SK-N-SH (cell line): ENCODE measurements around the gene ACSS2. TPM values are rescaled to one million over a fixed set of nuclear protein-coding genes. Genes with fewer than 3 reads are reported as not detected.

Source experiments
- CTCF ChIA-PET: fragments of 300-600, 350-600 bp; formaldehyde crosslinking; extraction: SDS; loops from one replicate; lab custom pipeline; 2021; lab: Yijun Ruan, JAX
- POLR2A ChIA-PET: fragments of 350-600 bp; sonication (Branson Sonifier 250); formaldehyde crosslinking; extraction: SDS; loops from one replicate; lab custom pipeline; 2020; ENCODE audit warnings: antibody characterized with exemption, inconsistent platforms; lab: Yijun Ruan, JAX
- DNase-seq: peaks from one replicate; pipeline ENCODE4 v3.0.0; 2012
- H2AFZ ChIP-seq: fragments of 200-600 bp; sonication (generic); 2 replicates; pipeline ENCODE4 v1.8.1; 2016; ENCODE audit warnings: antibody characterized with exemption, mild to moderate bottlenecking, low read depth
- H3F3A ChIP-seq: fragments of 200-600 bp; sonication (generic); replicated peaks from 2 replicates; pipeline ENCODE3; 2016; ENCODE audit warnings: antibody characterized with exemption, mild to moderate bottlenecking; ENCODE audit not compliant: insufficient read depth
- H3K27ac ChIP-seq, 2 experiments: fragments of 200-500 bp in 1 of 2; fragments of 200-600 bp in 1 of 2; sonication (Bioruptor generic) in 1 of 2; sonication (generic), shearing (Covaris generic) in 1 of 2; 2 replicates each; pipeline versions ENCODE4 v1.5.1 to v1.6.1; 2014 to 2016; ENCODE audit warnings: low read depth in 2 of 2, inconsistent platforms in 1 of 2, low read length in 1 of 2, mild to moderate bottlenecking in 1 of 2, mixed read lengths in 1 of 2
- H3K27me3 ChIP-seq: fragments of 200-600 bp; sonication (generic), shearing (Covaris generic); 2 replicates; pipeline ENCODE4 v1.6.1; 2016; ENCODE audit warnings: mixed run types; ENCODE audit not compliant: insufficient read depth
- H3K36me3 ChIP-seq, 2 experiments: fragments of 200-500 bp in 1 of 2; fragments of 200-600 bp in 1 of 2; sonication (Bioruptor generic) in 1 of 2; sonication (generic) in 1 of 2; replicated peaks in 1 of 2; 2 replicates each; pipeline versions ENCODE3 to v1.5.1; 2014 to 2016; ENCODE audit warnings: low read length in 1 of 2, mild to moderate bottlenecking in 1 of 2; ENCODE audit not compliant: insufficient read depth in 2 of 2, control insufficient read depth in 1 of 2
- H3K4me1 ChIP-seq, 2 experiments: fragments of 200-500 bp in 1 of 2; fragments of 200-600 bp in 1 of 2; sonication (Bioruptor generic) in 1 of 2; sonication (generic), shearing (Covaris generic) in 1 of 2; 2 replicates each; pipeline versions ENCODE4 v1.5.1 to v1.6.1; 2014 to 2016; ENCODE audit warnings: low read depth in 1 of 2, low read length in 1 of 2, mixed run types in 1 of 2; ENCODE audit not compliant: insufficient read depth in 2 of 2, control insufficient read depth in 1 of 2
- H3K4me2 ChIP-seq: fragments of 200-600 bp; sonication (generic), shearing (Covaris generic); 2 replicates; pipeline ENCODE4 v1.6.1; 2017; ENCODE audit warnings: mixed run types
- H3K4me3 ChIP-seq, 2 experiments: fragments of 200-500 bp in 1 of 2; fragments of 200-600 bp in 1 of 2; sonication (Bioruptor generic) in 1 of 2; sonication (generic), shearing (Covaris generic) in 1 of 2; 2 replicates each; pipeline versions ENCODE4 v1.5.1 to v1.8.1; 2014 to 2016; ENCODE audit warnings: low read depth in 2 of 2, inconsistent platforms in 1 of 2, low read length in 1 of 2, mild to moderate bottlenecking in 1 of 2, mixed read lengths in 1 of 2, moderate library complexity in 1 of 2
- H3K79me2 ChIP-seq: fragments of 200-600 bp; sonication (generic); 2 replicates; pipeline ENCODE4 v1.8.1; 2017; ENCODE audit warnings: mild to moderate bottlenecking; ENCODE audit not compliant: insufficient read depth
- H3K9ac ChIP-seq: fragments of 200-600 bp; sonication (generic); 2 replicates; pipeline ENCODE4 v1.6.1; 2017; ENCODE audit warnings: mixed run types
- H3K9me2 ChIP-seq: fragments of 200-600 bp; sonication (generic); 2 replicates; pipeline ENCODE4 v1.6.1; 2017; ENCODE audit warnings: mixed run types
- H3K9me3 ChIP-seq: fragments of 200-600 bp; sonication (generic); 2 replicates; pipeline ENCODE4 v1.6.1; 2017; ENCODE audit warnings: mixed run types, mild to moderate bottlenecking, moderate library complexity
- H4K20me1 ChIP-seq: fragments of 200-600 bp; sonication (generic); 2 replicates; pipeline ENCODE4 v1.6.1; 2017; ENCODE audit warnings: mild to moderate bottlenecking, mixed run types; ENCODE audit not compliant: insufficient read depth
- ELF1 ChIP-seq: IDR thresholded peaks from 2 replicates; pipeline ENCODE4 v1.4.0; 2012
- EP300 ChIP-seq, 2 experiments: IDR thresholded peaks; 2 replicates each; pipeline versions ENCODE4 v1.4.0 to v1.6.1; 2012; ENCODE audit warnings: borderline replicate concordance in 1 of 2, low read depth in 1 of 2, low read length in 1 of 2
- EZH2phosphoT487 ChIP-seq: fragments of 200-600 bp; sonication (generic); IDR thresholded peaks from 2 replicates; pipeline ENCODE4 v1.6.1; 2017; ENCODE audit warnings: low read depth, mixed run types, mild to moderate bottlenecking, antibody characterized with exemption, moderate library complexity, borderline replicate concordance
- IRF3 ChIP-seq: fragments of 150-350 bp; IDR thresholded peaks from 2 replicates; pipeline ENCODE4 v1.6.1; 2016; ENCODE audit warnings: mild to moderate bottlenecking, low read depth, low read length
- NFIC ChIP-seq: IDR thresholded peaks from 2 replicates; pipeline ENCODE4 v1.4.0; 2012; ENCODE audit warnings: borderline replicate concordance
- NRF1 ChIP-seq: IDR thresholded peaks from 2 replicates; pipeline ENCODE4 v1.6.1; 2012; ENCODE audit warnings: low read depth, mild to moderate bottlenecking, low read length
- PBX3 ChIP-seq: IDR thresholded peaks from 2 replicates; pipeline ENCODE4; 2012
- POLR2AphosphoS5 ChIP-seq: IDR thresholded peaks from 2 replicates; pipeline ENCODE4 v1.6.1; 2012; ENCODE audit warnings: low read depth, low read length
- RAD21 ChIP-seq: IDR thresholded peaks from 2 replicates; pipeline ENCODE4 v1.6.1; 2012; ENCODE audit warnings: mild to moderate bottlenecking, low read length
- RCOR1 ChIP-seq: fragments of 150-350 bp; IDR thresholded peaks from 2 replicates; pipeline ENCODE4 v1.6.1; 2017; ENCODE audit warnings: antibody characterized with exemption, low read length
- REST ChIP-seq: IDR thresholded peaks from 2 replicates; pipeline ENCODE4 v1.6.1; 2012; ENCODE audit warnings: mild to moderate bottlenecking, low read depth, low read length, moderate library complexity
- RFX5 ChIP-seq: IDR thresholded peaks from 2 replicates; pipeline ENCODE4 v1.6.1; 2012; ENCODE audit warnings: mild to moderate bottlenecking, improper control_type of control experiment, low read length
- RXRA ChIP-seq: IDR thresholded peaks from 2 replicates; pipeline ENCODE4 v1.4.0; 2012; ENCODE audit warnings: low read depth, mild to moderate bottlenecking, borderline replicate concordance
- SIN3A ChIP-seq: IDR thresholded peaks from 2 replicates; pipeline ENCODE4 v1.6.1; 2012; ENCODE audit warnings: low read depth, mild to moderate bottlenecking, low read length, moderate library complexity, borderline replicate concordance
- TCF12 ChIP-seq: IDR thresholded peaks from 2 replicates; pipeline ENCODE4 v1.4.0; 2012
- USF1 ChIP-seq: IDR thresholded peaks from 2 replicates; pipeline ENCODE4 v1.4.0; 2012; ENCODE audit warnings: low read depth, borderline replicate concordance
- YY1 ChIP-seq: IDR thresholded peaks from 2 replicates; pipeline ENCODE4 v1.4.0; 2012; ENCODE audit warnings: low read depth, mild to moderate bottlenecking
- ZBTB33 ChIP-seq: IDR thresholded peaks from 2 replicates; pipeline ENCODE4 v1.4.0; 2012; ENCODE audit warnings: low read depth, borderline replicate concordance
- WGBS: methylation state at CpG from one replicate; pipeline ENCODE4 v1.1.6; 2017; ENCODE audit warnings: low lambda C conversion rate; 5-methylcytosine and 5-hydroxymethylcytosine counted together
- polyA plus RNA-seq, 3 experiments: library from polyadenylated mRNA; depleted of rRNA; stranded (reverse); fragments of >200 nt; gene quantifications; 2 replicates each; pipeline ENCODE4 v1.2.3, GENCODE V29; 2012

The ACSS2 gene
- polyA plus RNA-seq, 1 of the 3 experiments (the other 2 are of a cell fraction) = 25.5 TPM

GRCh38 chr20:34881689-34882088 lies 5.3 kb downstream of the ACSS2 start:
- no peak for DNase-seq
- CTCF ChIA-PET = interaction anchor here (0.9 to 2.1 kb wide), 2 partner anchors 20 to 74 kb away, joined by 3 to 5 read pairs; partner anchors contain the start of genes GSS and MYH7B
- H3K4me2 ChIP-seq = no peak overlapping the region
- H3K9me2 ChIP-seq = no peaks in the 10 kb centered on the region
- no peak overlapping the region for H3K9ac ChIP-seq
- no peak overlapping the region for H3K4me3 ChIP-seq
- H3K27me3 ChIP-seq = no peaks in the 10 kb centered on the region
- TF ChIP-seq SIN3A (no peak), TCF12 (no peak), ELF1 (no peak), NFIC (no peak), ZBTB33 (no peak), REST (no peak), RAD21 (no peak)
- H3K27ac ChIP-seq = no peak overlapping the region
- no peaks in the 10 kb centered on the region for H4K20me1 ChIP-seq
- H3F3A ChIP-seq = peaks cover 3% of the 10 kb centered on the region
- peaks cover 20% of the 10 kb centered on the region; the same call in 1 of the 2 replicates for H3K79me2 ChIP-seq
- 50% methylated on average over 2 of the region's 2 CpGs for WGBS
- H3K36me3 ChIP-seq = peaks cover 7 to 14% of the 10 kb centered on the region in 2 experiments
- no peak overlapping the region for H2AFZ ChIP-seq
- H3K9me3 ChIP-seq = no peaks in the 10 kb centered on the region
- POLR2A ChIA-PET = no interaction called here
- H3K4me1 ChIP-seq = no peaks in the 10 kb centered on the region; a peak in 1 of 4 replicates

- CTCF ChIA-PET = interaction anchor here (0.7 to 1.2 kb wide), 2 partner anchors 9 to 50 kb away, joined by 4 to 5 read pairs; no protein-coding TSS in a partner anchor
- H3K9me2 ChIP-seq = no peaks in the 10 kb centered on the region
- no peak for DNase-seq
- peaks cover 3% of the 10 kb centered on the region for H3F3A ChIP-seq
- no peak overlapping the region for H3K4me3 ChIP-seq
- no peak for TF ChIP-seq POLR2AphosphoS5
- TF ChIP-seq RCOR1 = no peak
- no peak for TF ChIP-seq IRF3
- no peak for TF ChIP-seq USF1
- TF ChIP-seq PBX3 = no peak
- TF ChIP-seq RXRA = no peak
- no peak for TF ChIP-seq RFX5
- TF ChIP-seq EP300 (IDR thresholded peaks at IDR 0.05; ENCODE audit: borderline replicate concordance in 1 of 2, low read depth in 1 of 2, low read length in 1 of 2) = no peak
- TF ChIP-seq EZH2phosphoT487 = no peak
- no peak for TF ChIP-seq RAD21
- TF ChIP-seq YY1 = no peak
- TF ChIP-seq NFIC = no peak
- no peak for TF ChIP-seq NRF1
- no peak for TF ChIP-seq ELF1
- H3K27ac ChIP-seq = no peak overlapping the region
- H3K27me3 ChIP-seq = no peaks in the 10 kb centered on the region
- H3K4me1 ChIP-seq = no peaks in the 10 kb centered on the region
- 0 out of 2 replicates have a peak, but pooled peaks cover 11% of the 10 kb centered on the region for H3K79me2 ChIP-seq
- no peak overlapping the region for H2AFZ ChIP-seq
- peaks cover 7 to 24% of the 10 kb centered on the region in 2 experiments for H3K36me3 ChIP-seq
- no peak overlapping the region for H3K4me2 ChIP-seq
- POLR2A ChIA-PET = no interaction called here
- H4K20me1 ChIP-seq = no peaks in the 10 kb centered on the region
- no peak overlapping the region for H3K9ac ChIP-seq
- H3K9me3 ChIP-seq = no peaks in the 10 kb centered on the region
Measured at GRCh38 chr20:34883087-34883688, 6.8 kb downstream of the ACSS2 start.
